ENCODE results near the gene TMSB10.
"Not testable (repeated sequence)": the region's sequence is repeated elsewhere in the genome, so short reads cannot be mapped to it uniquely, and the experiment has no call there.

TMSB10 gene

DNA sequence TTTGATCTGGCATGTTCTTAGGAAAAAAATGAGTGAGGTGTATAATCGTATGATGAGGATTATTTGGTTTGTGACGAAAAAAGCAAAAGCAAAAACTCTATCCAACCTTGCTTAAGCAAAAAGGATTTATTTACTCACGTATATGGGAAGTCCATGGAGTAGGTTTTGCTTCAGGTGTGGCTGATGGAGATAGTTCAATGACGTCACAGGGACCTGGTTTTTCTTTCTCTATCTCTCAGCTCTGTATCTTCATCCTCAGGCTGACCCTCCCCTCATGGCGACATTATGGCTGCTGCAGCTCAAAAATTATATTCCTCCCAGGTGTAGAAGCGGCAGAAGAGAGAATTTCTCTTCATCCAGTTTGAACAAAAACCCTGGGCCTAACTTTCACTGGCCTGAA is 8.9 kb downstream of the TMSB10 start:
- Histone ChIP-seq H3K4me3 (ENCODE audit: low read depth, low read length) (no peak overlapping the region), H3K4me1 (no peaks in the 10 kb centered on the region), H3K9me3 (no peaks in the 10 kb centered on the region), H3K27me3 (no peaks in the 10 kb centered on the region), H3K36me3 (no peaks in the 10 kb centered on the region)
- TF ChIP-seq, protein P1, sequence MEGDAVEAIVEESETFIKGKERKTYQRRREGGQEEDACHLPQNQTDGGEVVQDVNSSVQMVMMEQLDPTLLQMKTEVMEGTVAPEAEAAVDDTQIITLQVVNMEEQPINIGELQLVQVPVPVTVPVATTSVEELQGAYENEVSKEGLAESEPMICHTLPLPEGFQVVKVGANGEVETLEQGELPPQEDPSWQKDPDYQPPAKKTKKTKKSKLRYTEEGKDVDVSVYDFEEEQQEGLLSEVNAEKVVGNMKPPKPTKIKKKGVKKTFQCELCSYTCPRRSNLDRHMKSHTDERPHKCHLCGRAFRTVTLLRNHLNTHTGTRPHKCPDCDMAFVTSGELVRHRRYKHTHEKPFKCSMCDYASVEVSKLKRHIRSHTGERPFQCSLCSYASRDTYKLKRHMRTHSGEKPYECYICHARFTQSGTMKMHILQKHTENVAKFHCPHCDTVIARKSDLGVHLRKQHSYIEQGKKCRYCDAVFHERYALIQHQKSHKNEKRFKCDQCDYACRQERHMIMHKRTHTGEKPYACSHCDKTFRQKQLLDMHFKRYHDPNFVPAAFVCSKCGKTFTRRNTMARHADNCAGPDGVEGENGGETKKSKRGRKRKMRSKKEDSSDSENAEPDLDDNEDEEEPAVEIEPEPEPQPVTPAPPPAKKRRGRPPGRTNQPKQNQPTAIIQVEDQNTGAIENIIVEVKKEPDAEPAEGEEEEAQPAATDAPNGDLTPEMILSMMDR (IDR thresholded peaks at IDR 0.05; ENCODE audit: low read depth, low read length): no peak
- DNase-seq: no peak

DNA sequence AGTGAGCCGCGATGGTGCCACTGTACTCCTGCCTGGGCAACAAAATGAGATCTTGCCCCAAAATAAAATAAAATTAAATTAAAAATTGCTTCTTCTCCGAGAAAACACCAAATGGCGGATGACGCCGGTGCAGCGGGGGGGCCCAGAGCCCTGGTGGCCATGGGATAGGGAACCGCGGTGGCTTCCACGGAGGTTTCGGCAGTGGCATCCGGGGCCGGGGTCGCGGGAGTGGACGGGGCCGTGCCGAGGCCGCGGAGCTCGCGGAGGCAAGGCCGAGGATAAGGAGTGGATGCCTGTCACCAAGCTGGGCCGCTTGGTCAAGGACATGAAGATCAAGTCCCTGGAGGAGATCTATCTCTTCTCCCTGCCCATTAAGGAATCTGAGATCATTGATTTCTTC is 10.2 kb downstream of the TMSB10 start:
- not testable (repeated sequence) for H3K9me3 ChIP-seq; H3K36me3 ChIP-seq; H3K4me1 ChIP-seq; H3K4me3 ChIP-seq (ENCODE audit: low read depth, low read length); H3K27me3 ChIP-seq; DNase-seq

DNA sequence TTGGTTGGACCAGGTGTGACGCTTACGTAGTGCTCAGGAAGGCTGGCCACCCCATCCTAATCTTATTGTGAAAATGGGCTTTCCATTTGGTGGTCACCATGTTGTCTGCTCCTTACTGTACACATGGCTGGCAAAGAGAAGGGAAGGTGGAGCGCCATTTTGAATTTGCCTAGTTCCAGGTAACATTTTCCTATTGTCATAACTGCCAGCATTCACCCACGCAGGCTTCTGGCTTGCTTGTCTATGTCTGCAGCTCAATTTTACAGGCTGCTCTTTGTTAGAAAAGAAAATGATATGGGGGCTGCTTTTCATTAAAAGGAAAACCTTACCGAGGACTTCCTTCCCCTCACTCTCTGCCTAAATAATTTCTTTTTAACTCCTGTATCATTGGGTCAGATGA is 12.4 kb downstream of the TMSB10 start:
- not testable (repeated sequence) for H3K9me3 ChIP-seq; DNase-seq; H3K4me1 ChIP-seq; H3K27me3 ChIP-seq; H3K4me3 ChIP-seq (ENCODE audit: low read depth, low read length); H3K36me3 ChIP-seq

DNA sequence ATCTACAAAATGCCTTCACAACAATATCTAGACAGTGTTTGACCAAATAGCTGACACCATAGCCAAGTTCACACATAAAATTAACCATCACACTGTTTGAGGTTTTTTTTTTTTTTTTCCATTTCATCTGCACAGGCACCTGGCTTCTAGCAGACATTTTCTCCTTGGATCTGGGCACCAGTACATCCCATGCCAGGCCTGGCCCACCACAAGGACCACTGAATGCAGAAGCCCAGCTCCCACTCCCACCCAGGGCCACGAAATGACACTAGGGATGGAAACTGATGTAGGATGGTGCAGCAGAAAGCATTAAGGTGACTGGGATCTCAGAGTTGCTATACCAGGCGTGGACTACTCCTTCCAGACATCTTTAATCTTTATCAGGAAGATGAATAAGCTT is 13.0 kb downstream of the TMSB10 start:
- Histone ChIP-seq H3K9me3 (no peaks in the 10 kb centered on the region), H3K27me3 (no peaks in the 10 kb centered on the region), H3K4me1 (no peaks in the 10 kb centered on the region), H3K4me3 (ENCODE audit: low read depth, low read length) (no peak overlapping the region), H3K36me3 (no peaks in the 10 kb centered on the region)
- DNase-seq: no peak
- TF ChIP-seq, protein P1 (IDR thresholded peaks at IDR 0.05; ENCODE audit: low read depth, low read length): no peak

DNA sequence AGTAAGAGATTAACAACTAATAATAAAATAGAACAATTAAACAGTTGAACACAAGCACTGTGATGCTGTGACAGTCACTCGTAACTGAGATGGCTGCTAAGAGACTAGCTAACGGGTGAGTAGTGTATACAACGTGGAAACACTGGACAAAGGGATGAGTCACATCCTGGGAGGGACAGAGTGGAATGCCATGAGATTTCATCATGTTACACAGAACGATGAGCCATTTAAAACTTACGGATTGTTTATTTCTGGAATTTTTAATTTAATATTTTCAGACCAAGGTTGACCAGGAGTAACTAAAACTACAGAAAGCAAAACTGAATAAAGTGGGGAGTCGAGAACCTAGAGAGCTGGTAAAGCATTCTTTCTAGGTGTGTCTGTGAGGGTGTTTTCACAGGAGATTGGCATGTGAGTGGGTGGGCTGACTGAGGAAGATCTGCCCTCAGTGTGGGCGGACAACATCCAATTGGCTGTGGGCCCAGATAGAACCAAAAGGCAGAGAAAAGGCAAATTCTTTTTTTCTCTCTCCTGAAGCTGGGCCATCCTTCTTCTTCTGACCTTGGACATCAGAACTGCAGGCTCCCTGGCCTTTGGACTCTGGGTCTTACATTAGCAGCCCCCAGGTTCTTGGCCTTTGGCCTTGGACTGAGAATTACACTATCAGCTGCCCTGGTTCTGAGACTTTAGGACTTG is 14.6 kb downstream of the TMSB10 start:
- TF ChIP-seq, protein P1 (IDR thresholded peaks at IDR 0.05; ENCODE audit: low read depth, low read length): no peak
- Histone ChIP-seq H3K4me1 (no peaks in the 10 kb centered on the region), H3K9me3 (no peaks in the 10 kb centered on the region), H3K27me3 (no peaks in the 10 kb centered on the region), H3K36me3 (no peaks in the 10 kb centered on the region), H3K4me3 (ENCODE audit: low read depth, low read length) (no peak overlapping the region)
- no peak for DNase-seq

DNA sequence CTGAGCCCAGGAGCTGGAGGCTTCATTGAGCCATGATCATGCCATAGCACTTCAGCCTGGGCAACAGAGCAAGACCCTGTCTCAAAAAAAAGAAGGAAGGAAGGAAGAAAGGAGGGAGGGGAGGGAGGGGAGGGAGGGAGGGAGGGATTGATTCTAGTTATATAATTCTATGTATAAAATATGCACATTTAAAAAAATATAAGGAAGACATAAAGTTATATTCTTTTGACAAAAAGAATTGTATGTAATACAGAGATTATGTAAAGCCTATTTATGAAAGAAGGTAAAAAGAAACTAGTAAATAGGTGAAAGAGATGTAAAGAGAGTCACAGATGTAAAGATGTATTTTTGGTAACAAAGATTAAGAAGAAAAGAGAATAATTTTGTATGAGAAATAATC is 17.6 kb downstream of the TMSB10 start:
- Histone ChIP-seq H3K36me3 (no peaks in the 10 kb centered on the region), H3K4me1 (no peaks in the 10 kb centered on the region; the same call in 1 of the 2 replicates), H3K9me3 (no peaks in the 10 kb centered on the region), H3K27me3 (no peaks in the 10 kb centered on the region), H3K4me3 (ENCODE audit: low read depth, low read length) (no peak overlapping the region)
- no peak for DNase-seq
- TF ChIP-seq, protein P1 (IDR thresholded peaks at IDR 0.05; ENCODE audit: low read depth, low read length): no peak

DNA sequence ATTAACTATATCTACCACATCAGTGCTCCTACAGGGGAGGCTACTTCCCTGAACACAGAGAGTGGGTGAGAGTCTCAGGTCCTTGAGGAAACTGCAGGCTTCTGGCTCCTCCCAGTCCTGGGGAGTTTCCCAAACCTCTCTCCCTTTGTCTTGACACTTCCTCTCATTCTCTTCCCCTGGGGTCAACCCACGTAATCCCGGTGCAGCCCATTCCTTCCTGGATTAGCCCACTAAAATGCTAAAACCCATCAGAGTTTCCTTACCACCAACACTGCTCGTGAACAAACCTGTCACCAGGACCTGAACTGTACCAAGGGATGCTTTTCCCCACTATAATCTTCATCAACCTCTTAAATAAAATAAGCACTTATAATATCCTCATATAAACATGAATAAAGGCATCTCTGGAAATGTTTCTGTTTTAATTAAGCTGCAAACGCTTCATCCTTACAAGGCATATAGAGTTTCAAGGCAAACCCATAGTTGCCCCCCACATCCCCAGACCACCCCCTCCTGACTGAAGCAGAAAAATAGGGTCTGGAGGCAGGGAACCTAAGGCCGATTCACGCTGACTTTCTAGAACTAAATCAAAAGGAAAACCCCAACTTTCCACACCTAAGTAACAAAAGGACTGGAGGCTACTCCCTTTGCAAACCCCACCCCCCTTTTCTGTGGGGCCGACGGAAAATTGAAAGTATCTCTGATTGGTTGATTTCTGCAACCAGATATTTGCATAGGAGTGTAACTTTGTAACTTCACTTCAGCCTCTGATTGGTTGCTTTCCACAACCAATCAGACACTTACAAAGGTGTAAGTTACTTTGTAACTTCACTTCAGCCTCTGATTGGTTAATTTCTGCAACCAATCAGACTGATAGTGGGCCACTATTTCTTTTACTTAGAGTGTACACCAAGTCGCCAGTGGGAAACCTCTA is 19.0 kb downstream of the TMSB10 start:
- H3K36me3 ChIP-seq: no peaks in the 10 kb centered on the region

More for the DNA sequence above, 19.0 kb downstream of the TMSB10 start:
- TF ChIP-seq, protein P1 (IDR thresholded peaks at IDR 0.05; ENCODE audit: low read depth, low read length): no peak
- Histone ChIP-seq H3K9me3 (no peaks in the 10 kb centered on the region), H3K4me1 (no peaks in the 10 kb centered on the region; the same call in 1 of the 2 replicates), H3K27me3 (no peaks in the 10 kb centered on the region), H3K4me3 (ENCODE audit: low read depth, low read length) (no peak overlapping the region)
- DNase-seq: no peak

All from BE2C (cell line).